ENCODE results near the gene GCAT. TPM values are rescaled to one million over a fixed set of nuclear protein-coding genes. Genes with fewer than 3 reads are reported as not detected.

The GCAT gene
- total and polyA plus RNA-seq, 4 donors = 9.3 to 31.1 (median 14.5) TPM

- no peak overlapping the region for H3K27ac ChIP-seq (ENCODE audit: low read depth in 1 of 2, low read length in 1 of 2)
- no peak overlapping the region for H3K9ac ChIP-seq (ENCODE audit: insufficient read depth in 1 of 2, low read length in 2 of 2)
- TF ChIP-seq, protein P1, sequence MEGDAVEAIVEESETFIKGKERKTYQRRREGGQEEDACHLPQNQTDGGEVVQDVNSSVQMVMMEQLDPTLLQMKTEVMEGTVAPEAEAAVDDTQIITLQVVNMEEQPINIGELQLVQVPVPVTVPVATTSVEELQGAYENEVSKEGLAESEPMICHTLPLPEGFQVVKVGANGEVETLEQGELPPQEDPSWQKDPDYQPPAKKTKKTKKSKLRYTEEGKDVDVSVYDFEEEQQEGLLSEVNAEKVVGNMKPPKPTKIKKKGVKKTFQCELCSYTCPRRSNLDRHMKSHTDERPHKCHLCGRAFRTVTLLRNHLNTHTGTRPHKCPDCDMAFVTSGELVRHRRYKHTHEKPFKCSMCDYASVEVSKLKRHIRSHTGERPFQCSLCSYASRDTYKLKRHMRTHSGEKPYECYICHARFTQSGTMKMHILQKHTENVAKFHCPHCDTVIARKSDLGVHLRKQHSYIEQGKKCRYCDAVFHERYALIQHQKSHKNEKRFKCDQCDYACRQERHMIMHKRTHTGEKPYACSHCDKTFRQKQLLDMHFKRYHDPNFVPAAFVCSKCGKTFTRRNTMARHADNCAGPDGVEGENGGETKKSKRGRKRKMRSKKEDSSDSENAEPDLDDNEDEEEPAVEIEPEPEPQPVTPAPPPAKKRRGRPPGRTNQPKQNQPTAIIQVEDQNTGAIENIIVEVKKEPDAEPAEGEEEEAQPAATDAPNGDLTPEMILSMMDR (IDR thresholded peaks at IDR 0.05; ENCODE audit: control extremely low read depth, extremely low read depth) = no peak
- no peaks in the 10 kb centered on the region for H3K9me3 ChIP-seq (ENCODE audit: control insufficient read depth in 4 of 4, insufficient read depth in 3 of 4, low read length in 3 of 4)
- no peaks in the 10 kb centered on the region for H3K4me1 ChIP-seq (ENCODE audit: control insufficient read depth in 5 of 5, insufficient read depth in 5 of 5, low read length in 5 of 5)
- H3K36me3 ChIP-seq (ENCODE audit: control insufficient read depth in 4 of 4, insufficient read depth in 4 of 4, low read length in 4 of 4) = peaks cover 10 to 39% (median 22%) of the 10 kb centered on the region in 4 donors
- no peaks in the 10 kb centered on the region for H3K27me3 ChIP-seq (ENCODE audit: control insufficient read depth in 3 of 3, insufficient read depth in 3 of 3, low read length in 2 of 3)
- 94 to 97% methylated on average over 3 of the region's 3 CpGs for WGBS, 2 donors
- ATAC-seq (ENCODE audit: insufficient read depth, low FRiP score) = no peak
- no peak for DNase-seq
- H3K4me3 ChIP-seq = no peak overlapping the region
These were observed 33.0 kb upstream of the GCAT start for GRCh38 chr22:37774728-37775127.

DNA sequence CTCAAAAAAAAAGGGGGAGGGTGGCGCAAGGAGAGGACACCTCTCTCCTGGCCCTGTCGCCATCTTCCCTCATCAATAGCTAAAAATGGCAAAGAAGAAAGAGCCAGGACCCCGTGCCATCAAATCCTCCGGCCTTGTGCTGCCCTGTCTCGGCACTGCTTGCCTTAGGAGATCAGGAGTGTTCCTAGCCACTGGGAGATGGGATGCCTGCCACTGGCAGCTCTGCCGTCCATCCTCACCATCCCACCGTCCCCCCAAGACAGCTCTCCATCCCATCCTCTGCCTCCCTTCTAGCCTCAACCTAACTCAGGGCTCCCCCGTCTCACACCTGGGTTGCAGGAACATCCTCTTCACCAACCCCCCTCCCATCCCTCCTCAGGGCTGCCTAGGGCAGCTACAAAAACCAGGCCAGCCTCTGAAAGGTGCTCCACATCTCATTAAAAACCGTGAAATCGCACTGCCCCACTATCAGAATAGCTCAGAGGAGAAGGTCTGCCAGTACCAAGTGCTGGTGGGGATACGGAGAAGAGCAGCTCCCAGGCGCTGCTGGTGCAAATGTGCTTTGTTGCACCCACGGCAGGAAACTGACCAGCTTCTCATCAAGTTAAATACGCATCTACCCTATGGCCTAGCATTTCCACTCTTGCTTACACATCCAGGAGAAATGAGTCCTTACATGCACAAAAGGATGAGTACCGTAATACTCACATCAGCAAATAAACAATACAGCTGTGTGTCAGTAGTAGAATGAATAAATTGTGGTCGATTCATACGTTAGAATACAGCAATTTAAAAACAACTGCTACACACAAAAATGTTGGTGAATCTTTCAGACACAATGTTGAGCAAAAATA lies 31.7 kb upstream of the GCAT start:
- Histone ChIP-seq H3K27ac (ENCODE audit: low read depth in 1 of 2, low read length in 1 of 2) (no peak overlapping the region), H3K4me1 (ENCODE audit: control insufficient read depth in 5 of 5, insufficient read depth in 5 of 5, low read length in 5 of 5) (no peaks in the 10 kb centered on the region), H3K4me3 (no peak overlapping the region), H3K9me3 (ENCODE audit: control insufficient read depth in 4 of 4, insufficient read depth in 3 of 4, low read length in 3 of 4) (no peaks in the 10 kb centered on the region), H3K27me3 (ENCODE audit: control insufficient read depth in 3 of 3, insufficient read depth in 3 of 3, low read length in 2 of 3) (no peaks in the 10 kb centered on the region), H3K9ac (ENCODE audit: insufficient read depth in 1 of 2, low read length in 2 of 2) (no peak overlapping the region), H3K36me3 (ENCODE audit: control insufficient read depth in 4 of 4, insufficient read depth in 4 of 4, low read length in 4 of 4) (peaks cover 10 to 38% (median 21%) of the 10 kb centered on the region in 4 donors)
- TF ChIP-seq, protein P1 (IDR thresholded peaks at IDR 0.05; ENCODE audit: control extremely low read depth, extremely low read depth) = no peak
- ATAC-seq (ENCODE audit: insufficient read depth, low FRiP score) (no peak), DNase-seq (no peak)
- WGBS, 2 donors = 89% methylated on average over 17 of the region's 17 CpGs

DNA sequence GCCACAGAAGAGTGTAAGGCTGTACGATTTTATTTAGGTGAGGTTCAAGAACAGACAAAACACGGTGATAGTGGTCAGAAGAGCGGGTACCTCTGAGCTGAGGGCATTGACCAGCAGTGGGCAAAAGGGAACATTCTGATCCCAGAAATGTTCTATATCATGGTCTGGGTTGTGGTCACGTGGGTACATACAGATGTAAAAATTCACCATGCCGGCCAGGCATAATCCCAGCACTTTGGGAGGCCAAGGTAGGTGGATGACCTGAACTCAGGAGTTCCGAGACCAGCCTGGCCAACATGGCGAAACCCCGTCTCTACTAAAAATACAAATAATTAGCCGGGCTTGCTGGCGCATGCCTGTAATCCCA lies 31.1 kb upstream of the GCAT start:
- no peaks in the 10 kb centered on the region for H3K9me3 ChIP-seq (ENCODE audit: control insufficient read depth in 4 of 4, insufficient read depth in 3 of 4, low read length in 3 of 4)
- H3K4me1 ChIP-seq (ENCODE audit: control insufficient read depth in 5 of 5, insufficient read depth in 5 of 5, low read length in 5 of 5) = no peaks in the 10 kb centered on the region
- 83 to 91% methylated on average over 10 of the region's 10 CpGs for whole genome bisulfite sequencing, 2 donors
- H3K4me3 ChIP-seq = no peak overlapping the region
- H3K9ac ChIP-seq (ENCODE audit: insufficient read depth in 1 of 2, low read length in 2 of 2) = no peak overlapping the region
- no peaks in the 10 kb centered on the region for H3K27me3 ChIP-seq (ENCODE audit: control insufficient read depth in 3 of 3, insufficient read depth in 3 of 3, low read length in 2 of 3)
- DNase-seq (no peak), ATAC-seq (ENCODE audit: insufficient read depth, low FRiP score) (no peak)
- peaks cover 10 to 32% (median 18%) of the 10 kb centered on the region in 4 donors for H3K36me3 ChIP-seq (ENCODE audit: control insufficient read depth in 4 of 4, insufficient read depth in 4 of 4, low read length in 4 of 4)
- TF ChIP-seq, protein P1 (IDR thresholded peaks at IDR 0.05; ENCODE audit: control extremely low read depth, extremely low read depth) = no peak
- H3K27ac ChIP-seq (ENCODE audit: low read depth in 1 of 2, low read length in 1 of 2) = no peak overlapping the region
